NCI-H526 treated with DMSO at 0.1 percent for 48 hours (cell line): ENCODE measurements around the gene RIPOR3.

Experiments used
- DNase-seq: peaks from one replicate; lab custom pipeline; 2025; lab: John Stamatoyannopoulos, UW

RIPOR3 gene, protein sequence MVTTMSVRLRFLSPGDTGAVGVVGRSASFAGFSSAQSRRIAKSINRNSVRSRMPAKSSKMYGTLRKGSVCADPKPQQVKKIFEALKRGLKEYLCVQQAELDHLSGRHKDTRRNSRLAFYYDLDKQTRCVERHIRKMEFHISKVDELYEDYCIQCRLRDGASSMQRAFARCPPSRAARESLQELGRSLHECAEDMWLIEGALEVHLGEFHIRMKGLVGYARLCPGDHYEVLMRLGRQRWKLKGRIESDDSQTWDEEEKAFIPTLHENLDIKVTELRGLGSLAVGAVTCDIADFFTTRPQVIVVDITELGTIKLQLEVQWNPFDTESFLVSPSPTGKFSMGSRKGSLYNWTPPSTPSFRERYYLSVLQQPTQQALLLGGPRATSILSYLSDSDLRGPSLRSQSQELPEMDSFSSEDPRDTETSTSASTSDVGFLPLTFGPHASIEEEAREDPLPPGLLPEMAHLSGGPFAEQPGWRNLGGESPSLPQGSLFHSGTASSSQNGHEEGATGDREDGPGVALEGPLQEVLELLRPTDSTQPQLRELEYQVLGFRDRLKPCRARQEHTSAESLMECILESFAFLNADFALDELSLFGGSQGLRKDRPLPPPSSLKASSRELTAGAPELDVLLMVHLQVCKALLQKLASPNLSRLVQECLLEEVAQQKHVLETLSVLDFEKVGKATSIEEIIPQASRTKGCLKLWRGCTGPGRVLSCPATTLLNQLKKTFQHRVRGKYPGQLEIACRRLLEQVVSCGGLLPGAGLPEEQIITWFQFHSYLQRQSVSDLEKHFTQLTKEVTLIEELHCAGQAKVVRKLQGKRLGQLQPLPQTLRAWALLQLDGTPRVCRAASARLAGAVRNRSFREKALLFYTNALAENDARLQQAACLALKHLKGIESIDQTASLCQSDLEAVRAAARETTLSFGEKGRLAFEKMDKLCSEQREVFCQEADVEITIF

GRCh38 chr20:50690650-50691572, at the start of gene RIPOR3:
Gene RIPOR3 (minus strand): TSS chr20:50691542. CDS start chr20:50691128, 414 bp downstream.
- no peak for DNase-seq

GRCh38 chr20:50737352-50737751, 46.0 kb upstream of the RIPOR3 start:
- DNase-seq = no peak

- DNase-seq = peak; percentile 35
Observed at GRCh38 chr20:50735813-50736212, 44.5 kb upstream of the RIPOR3 start.

DNA sequence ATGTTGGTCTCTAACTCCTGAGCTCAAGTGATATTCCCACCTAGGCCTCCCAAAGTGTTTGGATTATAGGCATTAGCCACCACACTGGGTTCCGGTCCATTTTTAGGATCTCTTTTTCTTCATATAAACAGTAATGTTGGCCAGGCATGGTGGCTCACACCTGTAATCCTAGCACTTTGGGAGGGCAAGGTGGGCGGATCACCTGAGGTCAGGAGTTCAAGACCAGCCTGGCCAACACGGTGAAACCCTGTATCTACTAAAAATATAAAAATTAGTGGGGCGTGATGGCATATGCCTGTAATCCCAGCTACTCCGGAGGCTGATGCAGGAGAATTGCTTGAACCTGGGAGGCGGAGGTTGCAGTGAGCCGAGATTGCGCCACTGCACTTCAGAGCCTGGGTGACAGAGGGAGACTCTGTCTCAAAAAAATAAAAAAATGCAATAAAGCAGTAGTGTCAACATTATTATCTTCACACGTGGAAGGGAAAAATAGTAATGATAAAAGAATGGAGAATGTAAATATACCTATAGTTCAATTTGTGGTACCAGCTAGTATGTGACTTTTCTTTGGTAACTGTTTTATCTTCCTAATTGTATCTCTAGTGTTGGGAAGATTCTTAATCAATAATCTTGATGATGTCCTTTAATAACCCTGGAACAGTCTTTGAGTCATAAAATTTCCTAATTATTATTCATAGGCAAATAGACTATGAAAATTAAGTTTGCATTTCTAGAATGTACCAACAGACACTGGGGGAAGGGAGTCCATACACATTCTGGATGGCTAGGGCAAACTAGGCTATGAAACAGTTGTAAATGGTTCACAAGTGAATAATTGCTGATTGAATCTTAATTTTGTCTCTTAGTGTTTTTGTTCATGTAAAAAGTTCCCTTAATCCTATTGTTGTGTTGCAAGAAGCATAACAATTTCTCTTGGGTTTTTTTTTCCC, 43.7 kb upstream of the RIPOR3 start:
- DNase-seq = peak; percentile 75

GRCh38 chr20:50733644-50734349, 42.5 kb upstream of the RIPOR3 start:
- DNase-seq = no peak

GRCh38 chr20:50731930-50732690, 40.8 kb upstream of the RIPOR3 start:
- DNase-seq = peak; percentile 41

GRCh38 chr20:50731055-50731929, 40.0 kb upstream of the RIPOR3 start, which contains the start of gene PARD6B:
Gene PARD6B (plus strand): TSS chr20:50731580. CDS start chr20:50731787, 207 bp downstream.
- DNase-seq = peak; percentile 99

DNA sequence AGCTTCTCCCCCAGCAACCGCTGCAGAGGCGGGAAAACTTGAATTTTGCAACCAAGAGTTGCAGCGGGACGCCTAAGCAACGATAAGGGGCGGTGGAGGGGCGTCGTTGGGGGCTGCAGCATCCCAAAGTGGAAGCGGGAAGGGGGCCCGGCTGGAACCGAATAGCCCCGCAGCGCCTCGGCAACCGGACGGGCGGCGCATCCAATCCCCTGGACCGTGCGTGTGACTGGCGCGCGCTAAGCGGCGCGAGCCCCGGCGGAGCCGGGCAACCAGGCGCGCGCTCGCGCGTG, 39.4 kb upstream of the RIPOR3 start:
- DNase-seq = no peak

- no peak for DNase-seq
Observed at GRCh38 chr20:50729901-50730764, 38.8 kb upstream of the RIPOR3 start.

DNA sequence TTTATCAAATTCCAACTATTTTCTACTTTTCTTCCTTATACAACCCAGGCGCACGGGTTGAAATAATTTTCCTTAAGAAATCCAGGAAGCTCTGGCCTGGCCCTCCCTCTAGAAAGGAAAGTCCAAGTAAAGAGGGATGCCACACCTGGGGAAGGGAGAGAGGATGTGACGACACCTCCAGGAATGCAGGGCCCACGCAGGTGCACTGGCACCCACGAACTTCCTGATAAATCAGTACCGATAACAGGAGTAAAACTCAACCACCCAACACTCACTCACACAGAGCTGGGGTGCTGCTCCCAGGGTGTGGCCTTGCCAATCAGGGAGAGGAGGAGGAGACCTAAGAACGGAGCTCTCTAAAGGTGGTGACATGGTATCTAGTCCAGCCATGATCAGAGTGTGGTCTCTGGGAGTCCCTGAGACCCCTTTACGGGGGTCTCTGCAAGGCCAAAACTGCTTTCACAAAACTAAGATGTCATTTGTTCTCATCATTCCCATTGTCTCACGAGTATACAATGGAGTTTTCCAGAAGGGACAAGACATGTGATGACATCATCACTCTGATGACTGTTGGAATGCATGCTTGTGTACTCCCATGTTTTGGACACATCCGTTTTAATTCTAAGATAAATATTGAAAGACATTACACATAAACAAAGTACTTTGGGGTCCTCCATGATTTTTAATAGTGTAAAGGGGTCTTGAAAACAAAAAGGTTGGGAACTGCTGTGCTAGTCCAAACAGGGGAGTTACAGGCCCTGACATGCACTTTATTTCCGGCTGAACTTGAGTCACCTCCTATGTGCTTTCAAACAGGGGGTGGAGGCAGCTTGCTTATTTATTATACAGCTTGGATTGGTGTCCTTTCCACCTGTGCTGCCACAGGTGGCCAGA, 37.9 kb upstream of the RIPOR3 start:
- DNase-seq = no peak

DNA sequence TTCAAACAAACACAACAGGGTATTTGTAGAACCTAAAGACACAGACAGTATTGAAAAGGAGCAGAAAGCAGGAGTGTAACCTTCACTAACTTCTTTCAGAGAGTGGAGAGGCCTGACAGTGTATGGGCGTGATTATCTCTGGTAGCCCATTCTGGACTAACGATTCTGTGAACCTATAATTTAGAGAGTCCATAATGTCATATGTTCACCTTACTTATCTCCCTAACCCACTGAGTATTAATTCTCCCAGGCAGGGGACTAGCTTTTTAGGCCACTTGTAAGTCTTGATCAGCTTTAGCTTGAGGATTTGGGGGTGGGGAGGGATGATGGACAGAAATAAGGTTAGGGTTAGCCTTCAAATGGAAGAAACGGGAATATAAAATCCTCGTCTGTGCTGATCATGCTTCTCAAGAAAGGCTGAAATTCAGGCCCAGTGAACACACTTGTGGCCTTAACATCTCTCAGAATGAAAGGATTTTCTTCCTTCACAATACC, 37.2 kb upstream of the RIPOR3 start:
- DNase-seq = no peak

DNA sequence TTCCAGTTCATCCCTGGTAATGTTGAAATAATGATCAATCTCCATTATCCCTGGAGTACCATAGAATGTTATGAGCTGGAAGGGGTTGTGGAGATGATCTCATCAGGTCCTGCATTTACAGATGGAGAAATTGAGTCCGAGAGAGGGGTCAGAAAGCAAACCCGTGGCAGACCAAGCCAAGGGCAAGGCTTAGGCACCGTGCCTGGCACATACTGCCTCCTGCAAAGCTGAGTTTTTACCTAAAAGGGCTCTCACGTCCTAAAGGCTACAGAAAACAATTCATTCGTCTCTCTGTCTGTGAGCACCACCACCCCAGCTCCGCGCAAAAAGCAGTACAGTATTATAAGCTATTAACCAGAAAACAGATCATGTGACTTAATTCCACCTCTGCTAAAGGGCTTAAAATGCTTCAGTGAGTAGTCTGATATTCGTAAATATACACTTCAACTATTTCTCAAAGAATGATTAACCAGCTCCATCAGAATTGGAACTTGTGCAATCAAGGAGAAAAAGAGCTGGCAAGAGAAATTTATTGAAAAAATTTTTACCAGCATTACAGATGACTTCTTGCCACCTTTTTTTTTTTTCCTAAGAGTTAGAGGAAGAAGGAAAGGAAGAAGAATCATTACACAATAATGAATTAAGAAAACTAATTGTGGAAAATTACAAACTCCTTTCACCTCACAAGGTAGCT, 36.6 kb upstream of the RIPOR3 start:
- no peak for DNase-seq

DNA sequence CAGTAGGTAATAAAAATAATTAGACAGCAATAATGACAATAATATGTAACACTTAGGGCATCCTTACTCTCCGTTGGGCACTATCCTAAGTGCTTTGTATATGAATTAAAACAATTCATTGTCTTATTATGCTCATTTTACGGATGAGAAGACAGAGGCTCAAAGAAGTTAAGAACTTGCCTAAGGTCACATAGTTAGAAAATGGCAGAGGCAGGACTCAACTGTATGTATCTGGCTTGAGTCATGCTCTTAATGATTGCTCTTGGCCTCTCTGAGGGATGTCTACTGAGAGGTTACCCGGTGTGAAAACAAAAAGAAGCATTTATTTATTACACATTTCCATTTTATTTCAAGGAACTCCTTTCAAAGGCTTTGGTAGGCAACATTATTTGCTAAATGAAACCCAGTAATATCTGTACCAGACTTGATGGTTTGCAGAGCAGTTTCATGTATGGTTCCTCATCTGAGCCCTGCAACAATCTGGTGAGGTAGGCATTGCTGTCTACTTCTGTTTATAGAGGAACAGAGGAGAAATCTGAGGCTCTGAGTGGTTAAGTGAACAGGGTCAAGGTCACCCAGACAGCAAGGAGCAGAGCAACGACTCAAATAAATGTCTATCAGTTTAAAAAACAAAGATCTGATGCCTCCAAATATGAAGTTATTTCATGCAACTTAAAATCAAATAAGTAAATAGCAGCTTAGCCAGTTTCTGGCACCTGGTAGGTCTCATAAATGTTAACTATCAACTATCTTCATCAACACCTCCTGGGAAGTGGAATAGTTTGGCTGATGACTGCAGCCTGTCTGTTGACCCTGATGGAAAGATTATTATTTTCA, 35.8 kb upstream of the RIPOR3 start:
- no peak for DNase-seq

DNA sequence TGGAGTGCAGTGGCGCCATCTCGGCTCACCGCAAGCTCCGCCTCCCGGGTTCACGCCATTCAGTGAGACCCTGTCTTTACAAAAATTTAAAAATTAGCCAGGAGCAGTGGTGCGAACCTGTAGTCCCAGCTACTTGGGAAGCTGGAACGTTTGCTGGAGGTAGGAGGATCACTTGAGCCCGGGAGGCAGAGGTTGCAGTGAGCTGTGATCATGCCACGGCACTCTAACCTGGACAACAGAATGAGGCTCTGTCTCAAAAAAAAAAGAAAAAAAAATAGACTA, 34.3 kb upstream of the RIPOR3 start:
- no peak for DNase-seq
